GM12875 (cell line): ENCODE data around the gene TBCE.

ENCODE experiments used
- H3K4me3 ChIP-seq: one replicate; pipeline ENCODE4 v1.5.1; 2011; ENCODE audit warnings: low read depth, low read length, control low read depth
- CTCF ChIP-seq: IDR thresholded peaks from 2 replicates; pipeline ENCODE4 v1.5.1; 2011; ENCODE audit warnings: low read depth, mild to moderate bottlenecking, control low read depth, inconsistent platforms, low read length, moderate library complexity, borderline replicate concordance; ENCODE audit not compliant: insufficient read depth

Gene TBCE

GRCh38 chr1:235336903-235337302 lies 30.3 kb upstream of the TBCE start:
- no peak for TF ChIP-seq CTCF

GRCh38 chr1:235339746-235340145 lies 27.5 kb upstream of the TBCE start:
- TF ChIP-seq CTCF = no peak
- H3K4me3 ChIP-seq = no peak overlapping the region

More at GRCh38 chr1:235336903-235337302, 30.3 kb upstream of the TBCE start:
- H3K4me3 ChIP-seq = no peak overlapping the region

GRCh38 chr1:235341334-235341733 lies 25.9 kb upstream of the TBCE start:
- no peak for TF ChIP-seq CTCF
- H3K4me3 ChIP-seq = no peak overlapping the region

- no peak overlapping the region for H3K4me3 ChIP-seq
- no peak for TF ChIP-seq CTCF
Observed at GRCh38 chr1:235342039-235342438, 25.2 kb upstream of the TBCE start.

- no peak overlapping the region for H3K4me3 ChIP-seq
- no peak for TF ChIP-seq CTCF
Observed at GRCh38 chr1:235342471-235342870, 24.8 kb upstream of the TBCE start.

GRCh38 chr1:235343726-235344125 lies 23.5 kb upstream of the TBCE start:
- no peak for TF ChIP-seq CTCF
- H3K4me3 ChIP-seq = no peak overlapping the region

GRCh38 chr1:235351441-235351840 lies 15.8 kb upstream of the TBCE start:
- H3K4me3 ChIP-seq = no peak overlapping the region
- no peak for TF ChIP-seq CTCF
